ENCODE results near the gene MGST2.

MGST2 gene

GRCh38 chr4:139643042-139643895 is 22.4 kb upstream of the MGST2 start:
- DNase-seq (ENCODE audit: low read depth in 3 of 3), result no peak

GRCh38 chr4:139645458-139645857 is 20.2 kb upstream of the MGST2 start:
- no peak for DNase-seq (ENCODE audit: low read depth in 3 of 3)

- no peak for DNase-seq (ENCODE audit: low read depth in 3 of 3)
Measured at GRCh38 chr4:139647184-139647583, 18.4 kb upstream of the MGST2 start.

GRCh38 chr4:139647952-139648351 is 17.7 kb upstream of the MGST2 start:
- DNase-seq (ENCODE audit: low read depth in 3 of 3), result no peak

- peak in 2 of 3 donors; percentile 34 to 50 for DNase-seq (ENCODE audit: low read depth in 3 of 3)
Measured at GRCh38 chr4:139651282-139652194, 14.1 kb upstream of the MGST2 start.

GRCh38 chr4:139654516-139654915 is 11.1 kb upstream of the MGST2 start:
- DNase-seq (ENCODE audit: low read depth in 3 of 3), result no peak

- no peak for DNase-seq (ENCODE audit: low read depth in 3 of 3)
Measured at GRCh38 chr4:139655116-139655515, 10.5 kb upstream of the MGST2 start.

- no peak for DNase-seq (ENCODE audit: low read depth in 3 of 3)
Measured at GRCh38 chr4:139656614-139657486, 8.8 kb upstream of the MGST2 start.

- no peak for DNase-seq (ENCODE audit: low read depth in 3 of 3)
Measured at GRCh38 chr4:139658185-139658584, 7.4 kb upstream of the MGST2 start.

GRCh38 chr4:139658586-139659382 is 6.8 kb upstream of the MGST2 start:
- no peak for DNase-seq (ENCODE audit: low read depth in 3 of 3)

GRCh38 chr4:139659735-139660424 is 5.7 kb upstream of the MGST2 start:
- no peak for DNase-seq (ENCODE audit: low read depth in 3 of 3)

GRCh38 chr4:139660568-139661043 is 5.0 kb upstream of the MGST2 start:
- no peak for DNase-seq (ENCODE audit: low read depth in 3 of 3)

- no peak for DNase-seq (ENCODE audit: low read depth in 3 of 3)
Measured at GRCh38 chr4:139663561-139664138, 2.0 kb upstream of the MGST2 start.

- no peak for DNase-seq (ENCODE audit: low read depth in 3 of 3)
Measured at GRCh38 chr4:139664442-139664841, 1.2 kb upstream of the MGST2 start.

- no peak for DNase-seq (ENCODE audit: low read depth in 3 of 3)
Measured at GRCh38 chr4:139665079-139665689, 435 bp upstream of the MGST2 start.

GRCh38 chr4:139666735-139667281 is 1.2 kb downstream of the MGST2 start:
- no peak for DNase-seq (ENCODE audit: low read depth in 3 of 3)

GRCh38 chr4:139668036-139668435 is 2.4 kb downstream of the MGST2 start:
- DNase-seq (ENCODE audit: low read depth in 3 of 3), result no peak

GRCh38 chr4:139668658-139669201 is 3.1 kb downstream of the MGST2 start:
- DNase-seq (ENCODE audit: low read depth in 3 of 3), result no peak

GRCh38 chr4:139669335-139669734 is 3.7 kb downstream of the MGST2 start:
- no peak for DNase-seq (ENCODE audit: low read depth in 3 of 3)
